OCI-LY1 (cell line): ENCODE results near the gene KLHL40.

Source experiments
- H2AFZ ChIP-seq: fragments of 200-600 bp; sonication (generic), shearing (Covaris generic); 2 replicates; pipeline ENCODE4 v1.6.0; 2014; ENCODE audit warnings: antibody characterized with exemption, mild to moderate bottlenecking, low read length
- H3F3A ChIP-seq: fragments of 200-600 bp; sonication (generic), shearing (Covaris generic); 2 replicates; pipeline ENCODE4 v1.6.0; 2014; ENCODE audit warnings: mild to moderate bottlenecking, antibody characterized with exemption, low read length, moderate library complexity; ENCODE audit not compliant: insufficient read depth
- H3K27ac ChIP-seq: fragments of 200-600 bp; sonication (generic); 2 replicates; pipeline ENCODE4 v1.5.1; 2014; ENCODE audit warnings: low read length, mixed run types, mild to moderate bottlenecking, low read depth; ENCODE audit not compliant: poor library complexity, severe bottlenecking
- H3K27me3 ChIP-seq: fragments of 200-600 bp; sonication (generic); 2 replicates; pipeline ENCODE4 v1.6.0; 2014; ENCODE audit warnings: antibody characterized with exemption, mild to moderate bottlenecking, low read length, moderate library complexity; ENCODE audit not compliant: insufficient read depth
- H3K36me3 ChIP-seq: fragments of 200-600 bp; sonication (generic); 2 replicates; pipeline ENCODE4 v1.6.1; 2014; ENCODE audit warnings: mild to moderate bottlenecking, antibody characterized with exemption, low read length, moderate library complexity, mixed read lengths; ENCODE audit not compliant: insufficient read depth
- H3K4me1 ChIP-seq: fragments of 200-600 bp; sonication (generic); 2 replicates; pipeline ENCODE4 v1.5.1; 2014; ENCODE audit warnings: mild to moderate bottlenecking, low read length, moderate library complexity; ENCODE audit not compliant: insufficient read depth, severe bottlenecking
- H3K4me2 ChIP-seq: fragments of 200-600 bp; sonication (generic), shearing (Covaris generic); 2 replicates; pipeline ENCODE4 v1.6.1; 2014; ENCODE audit warnings: low read length
- H3K4me3 ChIP-seq: fragments of 200-600 bp; sonication (generic); 2 replicates; pipeline ENCODE4 v1.5.1; 2014; ENCODE audit warnings: low read length, low read depth, mild to moderate bottlenecking, mixed read lengths; ENCODE audit not compliant: poor library complexity, severe bottlenecking
- H3K79me2 ChIP-seq: fragments of 200-600 bp; shearing (Covaris generic); 2 replicates; pipeline ENCODE4 v1.6.1; 2016; ENCODE audit warnings: mixed run types, low read length, mixed read lengths; ENCODE audit not compliant: insufficient read depth
- H3K9ac ChIP-seq: fragments of 200-600 bp; sonication (generic), shearing (Covaris generic); 2 replicates; pipeline ENCODE4 v1.6.1; 2014; ENCODE audit warnings: mild to moderate bottlenecking, low read length, mixed read lengths
- H3K9me2 ChIP-seq: fragments of 200-600 bp; sonication (generic), shearing (Covaris generic); 2 replicates; pipeline ENCODE4 v1.6.1; 2014; ENCODE audit warnings: low read depth, mild to moderate bottlenecking, low read length, mixed read lengths
- H3K9me3 ChIP-seq: fragments of 200-600 bp; shearing (Covaris generic); 2 replicates; pipeline ENCODE4 v1.6.1; 2014; ENCODE audit warnings: low read length, mixed read lengths
- H4K20me1 ChIP-seq: fragments of 200-600 bp; sonication (generic), shearing (Covaris generic); 2 replicates; pipeline ENCODE4 v1.6.0; 2016; ENCODE audit warnings: mild to moderate bottlenecking, low read length; ENCODE audit not compliant: insufficient read depth
- EZH2 ChIP-seq: fragments of 200-600 bp; sonication (generic), shearing (Covaris generic); IDR thresholded peaks from 2 replicates; pipeline ENCODE4 v1.8.0; 2017; ENCODE audit warnings: borderline replicate concordance, mixed run types, mild to moderate bottlenecking, antibody characterized with exemption, low read length, moderate library complexity, mixed read lengths
- TF ChIP-seq, protein P1 (sequence below): fragments of 200-600 bp; sonication (generic), shearing (Covaris generic); IDR thresholded peaks from 2 replicates; pipeline ENCODE4 v1.5.1; 2017; ENCODE audit warnings: mild to moderate bottlenecking, antibody characterized with exemption, low read length, moderate library complexity, mixed read lengths

The KLHL40 gene

GRCh38 chr3:42725454-42725853, 40.1 kb downstream of the KLHL40 start:
- Histone ChIP-seq H3K9me3 (no peaks in the 10 kb centered on the region), H3K79me2 (no peaks in the 10 kb centered on the region), H3K27ac (no peak overlapping the region)

GRCh38 chr3:42728056-42728455, 42.7 kb downstream of the KLHL40 start:
- Histone ChIP-seq H3K9ac (no peak overlapping the region), H3K79me2 (no peaks in the 10 kb centered on the region), H3K9me2 (no peaks in the 10 kb centered on the region), H3K4me3 (no peak overlapping the region), H3K27ac (no peak overlapping the region), H3K27me3 (no peaks in the 10 kb centered on the region), H3K9me3 (no peaks in the 10 kb centered on the region), H2AFZ (no peak overlapping the region), H3K4me2 (no peak overlapping the region), H3F3A (no peaks in the 10 kb centered on the region), H3K4me1 (no peaks in the 10 kb centered on the region), H3K36me3 (no peaks in the 10 kb centered on the region), H4K20me1 (no peaks in the 10 kb centered on the region)
- TF ChIP-seq, protein P1, sequence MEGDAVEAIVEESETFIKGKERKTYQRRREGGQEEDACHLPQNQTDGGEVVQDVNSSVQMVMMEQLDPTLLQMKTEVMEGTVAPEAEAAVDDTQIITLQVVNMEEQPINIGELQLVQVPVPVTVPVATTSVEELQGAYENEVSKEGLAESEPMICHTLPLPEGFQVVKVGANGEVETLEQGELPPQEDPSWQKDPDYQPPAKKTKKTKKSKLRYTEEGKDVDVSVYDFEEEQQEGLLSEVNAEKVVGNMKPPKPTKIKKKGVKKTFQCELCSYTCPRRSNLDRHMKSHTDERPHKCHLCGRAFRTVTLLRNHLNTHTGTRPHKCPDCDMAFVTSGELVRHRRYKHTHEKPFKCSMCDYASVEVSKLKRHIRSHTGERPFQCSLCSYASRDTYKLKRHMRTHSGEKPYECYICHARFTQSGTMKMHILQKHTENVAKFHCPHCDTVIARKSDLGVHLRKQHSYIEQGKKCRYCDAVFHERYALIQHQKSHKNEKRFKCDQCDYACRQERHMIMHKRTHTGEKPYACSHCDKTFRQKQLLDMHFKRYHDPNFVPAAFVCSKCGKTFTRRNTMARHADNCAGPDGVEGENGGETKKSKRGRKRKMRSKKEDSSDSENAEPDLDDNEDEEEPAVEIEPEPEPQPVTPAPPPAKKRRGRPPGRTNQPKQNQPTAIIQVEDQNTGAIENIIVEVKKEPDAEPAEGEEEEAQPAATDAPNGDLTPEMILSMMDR, result no peak
- no peak for TF ChIP-seq EZH2

More at GRCh38 chr3:42725454-42725853, 40.1 kb downstream of the KLHL40 start:
- Histone ChIP-seq H2AFZ (no peak overlapping the region), H3K4me1 (no peaks in the 10 kb centered on the region), H3K36me3 (no peaks in the 10 kb centered on the region), H3K4me3 (no peak overlapping the region), H3K9ac (no peak overlapping the region), H3K4me2 (no peak overlapping the region), H3F3A (no peaks in the 10 kb centered on the region), H3K27me3 (no peaks in the 10 kb centered on the region), H4K20me1 (no peaks in the 10 kb centered on the region), H3K9me2 (no peaks in the 10 kb centered on the region)
- TF ChIP-seq, protein P1, result no peak
- TF ChIP-seq EZH2, result no peak

GRCh38 chr3:42728668-42729364, 43.5 kb downstream of the KLHL40 start:
- H3K36me3 ChIP-seq, result no peaks in the 10 kb centered on the region

More at GRCh38 chr3:42728668-42729364, 43.5 kb downstream of the KLHL40 start:
- no peak overlapping the region for H3K9ac ChIP-seq
- no peaks in the 10 kb centered on the region for H3K9me2 ChIP-seq
- no peak overlapping the region for H2AFZ ChIP-seq
- no peak overlapping the region for H3K4me3 ChIP-seq
- H3K9me3 ChIP-seq, result no peaks in the 10 kb centered on the region
- no peaks in the 10 kb centered on the region for H3K27me3 ChIP-seq
- H3K27ac ChIP-seq, result no peak overlapping the region
- H3F3A ChIP-seq, result no peaks in the 10 kb centered on the region
- TF ChIP-seq EZH2, result no peak
- TF ChIP-seq, protein P1, result no peak
- no peaks in the 10 kb centered on the region for H4K20me1 ChIP-seq
- no peak overlapping the region for H3K4me2 ChIP-seq
- no peaks in the 10 kb centered on the region for H3K4me1 ChIP-seq
- H3K79me2 ChIP-seq, result no peaks in the 10 kb centered on the region
